Nucleus accumbens (tissue), 56 donors: ENCODE results near the gene FXR2.
"Not testable (repeated sequence)": the region's sequence is repeated elsewhere in the genome, so short reads cannot be mapped to it uniquely, and the experiment has no call there.

Experiments
- DNase-seq, 56 donors: peaks; one replicate each; lab custom pipeline; 2025; lab: John Stamatoyannopoulos, UW

FXR2 gene

GRCh38 chr17:7614425-7615264, at the start of gene FXR2:
Gene FXR2, minus strand, starts transcription at chr17:7614897. Its CDS starts 365 bp downstream, at chr17:7614532.
- DNase-seq, result peak; percentile 95 to 100 (median 99)

GRCh38 chr17:7656958-7657609, 42.4 kb upstream of the FXR2 start:
- DNase-seq, result peak in 44 of 56 donors; percentile 15 to 86 (median 46)

- DNase-seq, result no peak
Observed at GRCh38 chr17:7655541-7655840, 40.8 kb upstream of the FXR2 start.

- peak in 10 of 56 donors; percentile 8 to 67 (median 26) for DNase-seq
Observed at GRCh38 chr17:7654832-7655540, 40.3 kb upstream of the FXR2 start.

GRCh38 chr17:7652388-7653356, 38.0 kb upstream of the FXR2 start:
- DNase-seq, result peak in 4 of 56 donors; percentile 1 to 34 (median 12)

- peak in 26 of 56 donors; percentile 8 to 69 (median 38) for DNase-seq
Observed at GRCh38 chr17:7651665-7652387, 37.1 kb upstream of the FXR2 start.

- peak in 1 of 56 donors; percentile 52 for DNase-seq
Observed at GRCh38 chr17:7651097-7651664, 36.5 kb upstream of the FXR2 start.

- DNase-seq, result peak in 45 of 56 donors; percentile 16 to 83 (median 54)
Observed at GRCh38 chr17:7650509-7651096, 35.9 kb upstream of the FXR2 start, which contains the start of gene ATP1B2. Gene ATP1B2, plus strand, starts transcription at chr17:7650926. Its CDS starts 593 bp downstream, at chr17:7651519.

- no peak for DNase-seq
Observed at GRCh38 chr17:7647018-7647417, 32.3 kb upstream of the FXR2 start.

GRCh38 chr17:7646457-7646856, 31.8 kb upstream of the FXR2 start:
- DNase-seq, result no peak

GRCh38 chr17:7644775-7645174, 30.1 kb upstream of the FXR2 start:
- DNase-seq, result no peak

- DNase-seq, result not testable (repeated sequence)
Observed at GRCh38 chr17:7641635-7642034, 26.9 kb upstream of the FXR2 start.

- no peak for DNase-seq
Observed at GRCh38 chr17:7640783-7641182, 26.1 kb upstream of the FXR2 start.

GRCh38 chr17:7636163-7636562, 21.5 kb upstream of the FXR2 start:
- DNase-seq, result no peak

GRCh38 chr17:7634384-7634783, 19.7 kb upstream of the FXR2 start:
- DNase-seq, result peak in 31 of 56 donors; percentile 8 to 74 (median 33)

- DNase-seq, result no peak
Observed at GRCh38 chr17:7633093-7633492, 18.4 kb upstream of the FXR2 start.

- peak in 3 of 56 donors; percentile 5 to 36 (median 21) for DNase-seq
Observed at GRCh38 chr17:7632492-7632894, 17.8 kb upstream of the FXR2 start.
